ENCODE measurements around the gene CDK14.

The CDK14 gene

DNA sequence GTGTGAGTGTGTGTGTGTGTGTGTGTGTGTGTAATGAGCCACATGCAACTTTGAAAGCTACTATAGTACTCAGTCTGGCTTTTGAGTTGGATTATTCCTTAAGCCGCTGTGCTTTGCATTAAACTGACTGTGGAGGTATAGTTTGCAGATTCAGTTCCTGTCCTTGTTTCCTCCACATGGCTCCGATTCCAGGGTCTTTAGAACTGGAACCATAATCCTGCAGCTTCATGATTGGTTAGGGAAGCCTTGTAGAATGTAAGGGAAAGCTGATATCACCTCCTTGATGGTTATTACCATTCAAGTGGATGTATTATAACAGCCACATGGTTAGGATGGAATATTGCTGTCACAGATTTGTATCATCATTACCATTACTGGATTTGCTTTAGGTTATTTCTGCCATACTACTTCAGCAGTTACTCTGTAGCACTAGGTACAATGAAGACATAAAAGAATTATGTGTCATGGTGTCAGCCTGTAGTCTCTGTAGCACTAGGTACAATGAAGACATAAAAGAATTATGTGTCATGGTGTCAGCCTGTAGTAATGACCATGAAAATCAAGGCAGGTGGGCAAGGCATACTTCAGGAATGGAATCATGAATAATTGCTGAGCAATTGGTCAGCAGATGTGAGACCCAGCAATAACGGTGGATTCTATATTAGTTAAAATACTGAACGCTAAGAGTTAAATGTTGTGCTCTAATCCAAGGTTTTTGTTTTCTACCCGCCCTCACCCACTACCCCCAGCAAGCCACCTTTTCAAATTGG lies 393.1 kb downstream of the CDK14 start:
- FAIRE-seq, result no peak

GRCh38 chr7:90994121-90994520 lies 398.0 kb downstream of the CDK14 start:
- DNase-seq (ENCODE audit: low spot score), result no peak
- no peak for FAIRE-seq

More for the DNA sequence above, 393.1 kb downstream of the CDK14 start:
- no peak for DNase-seq (ENCODE audit: low spot score)

DNA sequence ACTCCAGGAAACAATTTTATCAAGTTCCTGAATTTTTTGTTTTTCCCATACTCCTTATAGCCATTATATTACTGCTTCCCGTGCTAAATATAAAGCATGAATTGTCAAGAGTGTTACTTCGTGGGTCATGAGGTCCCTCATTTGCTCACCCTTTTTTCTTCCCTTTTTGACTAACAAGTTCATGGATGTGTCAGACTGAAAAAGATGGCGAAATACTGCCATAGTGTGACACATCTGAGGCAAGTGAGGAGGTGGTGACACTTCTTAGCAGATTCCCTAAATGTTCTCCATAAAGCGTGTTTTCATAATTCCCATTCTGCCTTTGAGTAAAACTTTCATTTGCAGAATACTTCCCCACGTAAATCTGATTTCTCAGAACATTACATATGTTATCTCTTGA lies 398.5 kb downstream of the CDK14 start:
- FAIRE-seq (no peak), DNase-seq (ENCODE audit: low spot score) (no peak)

DNA sequence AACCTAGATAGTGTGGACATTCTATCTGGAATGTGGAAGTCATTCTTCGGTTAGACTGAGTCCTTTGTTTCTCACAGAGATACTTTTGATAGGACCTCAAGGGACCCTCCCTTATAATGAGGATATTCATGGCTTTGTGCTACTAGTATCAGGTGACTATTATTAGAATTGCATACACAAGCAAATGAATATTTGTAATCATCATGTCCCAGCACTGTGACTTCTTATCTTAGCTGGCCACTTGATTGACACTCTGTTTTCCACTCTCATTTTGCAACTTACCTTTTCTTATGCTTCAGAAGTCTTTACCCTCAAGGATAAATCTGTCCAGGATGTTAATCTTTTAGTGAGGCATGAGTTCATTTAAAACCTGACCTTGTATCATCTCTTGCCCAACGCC lies 399.9 kb downstream of the CDK14 start:
- FAIRE-seq, result no peak
- no peak for DNase-seq (ENCODE audit: low spot score)

GRCh38 chr7:90999989-91000979 lies 404.2 kb downstream of the CDK14 start:
- FAIRE-seq (no peak), DNase-seq (ENCODE audit: low spot score) (no peak)

- no peak for FAIRE-seq
- DNase-seq (ENCODE audit: low spot score), result no peak
These were observed 408.9 kb downstream of the CDK14 start for GRCh38 chr7:91005024-91005423.

- FAIRE-seq (no peak), DNase-seq (ENCODE audit: low spot score) (no peak)
These were observed 409.7 kb downstream of the CDK14 start for GRCh38 chr7:91005841-91006240.

DNA sequence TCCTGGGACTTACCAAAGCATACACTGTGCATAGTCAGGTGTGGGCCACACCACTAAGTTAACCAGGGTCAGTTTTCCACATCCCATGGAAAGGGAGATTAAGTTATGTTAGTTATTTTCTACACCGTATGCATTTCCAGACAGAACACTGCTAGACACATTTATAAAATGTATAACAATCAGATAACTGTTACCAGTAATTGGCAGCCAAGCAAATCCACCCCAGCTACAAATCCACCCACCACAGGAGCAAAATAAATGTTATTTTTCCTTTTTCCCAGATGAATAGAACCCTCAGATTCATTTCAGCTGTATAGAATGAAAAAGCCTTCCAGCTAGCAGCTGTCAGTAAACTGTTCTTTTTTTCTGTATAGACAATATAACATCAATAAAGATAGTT lies 411.2 kb downstream of the CDK14 start:
- DNase-seq (ENCODE audit: low spot score), result no peak
- FAIRE-seq, result no peak

DNA sequence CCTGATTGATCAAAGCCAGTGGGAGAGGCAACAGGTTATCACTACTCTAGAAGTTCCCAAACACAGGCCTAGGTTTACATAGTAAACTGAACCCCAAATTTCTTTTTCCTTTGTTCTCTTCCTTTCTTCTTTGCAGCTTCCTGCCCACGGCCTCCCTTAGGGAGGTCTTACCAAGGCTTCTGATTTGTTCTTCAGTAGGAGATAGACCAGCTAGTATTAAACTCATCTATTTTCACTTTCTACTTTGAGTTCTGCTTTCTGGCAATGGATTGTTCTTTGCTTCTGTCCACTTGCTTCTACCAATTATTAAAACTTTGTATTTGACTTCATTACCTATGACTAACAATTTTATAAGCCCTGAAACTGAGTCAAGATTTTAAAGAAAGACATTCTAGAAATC lies 417.0 kb downstream of the CDK14 start:
- FAIRE-seq, result no peak

GRCh38 chr7:91019686-91020385 lies 423.7 kb downstream of the CDK14 start:
- FAIRE-seq (no peak), DNase-seq (ENCODE audit: low spot score) (no peak)

More for the DNA sequence above, 417.0 kb downstream of the CDK14 start:
- no peak for DNase-seq (ENCODE audit: low spot score)

DNA sequence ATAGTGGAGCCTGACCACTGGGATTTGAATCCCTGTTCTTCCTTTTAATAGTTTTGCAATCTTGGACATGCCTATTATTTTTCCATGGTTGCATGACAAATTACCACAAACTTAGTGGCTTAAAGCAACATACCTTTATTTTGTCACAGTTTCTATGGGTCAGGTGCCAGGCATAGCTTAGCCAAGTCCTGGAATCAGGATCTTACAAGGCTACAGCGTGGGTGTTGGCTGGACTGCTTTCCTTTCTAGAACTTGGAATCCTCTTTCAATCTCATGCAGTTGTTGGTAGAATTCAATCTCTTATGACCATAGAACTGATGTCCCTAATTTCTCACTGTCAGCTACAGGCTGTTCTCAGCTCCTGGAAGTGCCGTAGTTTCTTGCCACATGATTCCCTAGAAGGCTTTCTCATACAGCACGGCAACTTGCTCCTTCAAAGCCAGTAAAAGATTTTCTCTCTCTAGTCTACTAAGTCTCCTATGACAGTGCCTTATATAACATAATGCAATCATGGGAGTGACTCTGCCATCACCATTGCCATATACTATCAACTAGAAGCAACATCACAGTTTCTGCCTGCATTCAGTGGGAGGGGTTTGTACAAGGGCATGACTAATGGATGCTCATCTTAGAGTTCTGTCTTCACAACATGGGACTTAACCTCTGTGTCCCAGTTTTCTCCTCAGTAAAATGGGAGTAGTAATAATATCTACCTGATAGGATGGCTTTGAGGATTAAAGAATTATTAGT lies 424.7 kb downstream of the CDK14 start:
- FAIRE-seq, result no peak
- no peak for DNase-seq (ENCODE audit: low spot score)

GRCh38 chr7:91021956-91022355 lies 425.8 kb downstream of the CDK14 start:
- FAIRE-seq (no peak), DNase-seq (ENCODE audit: low spot score) (no peak)

- DNase-seq (ENCODE audit: low spot score) (no peak), FAIRE-seq (no peak)
These were observed 429.8 kb downstream of the CDK14 start for GRCh38 chr7:91025906-91026390.

DNA sequence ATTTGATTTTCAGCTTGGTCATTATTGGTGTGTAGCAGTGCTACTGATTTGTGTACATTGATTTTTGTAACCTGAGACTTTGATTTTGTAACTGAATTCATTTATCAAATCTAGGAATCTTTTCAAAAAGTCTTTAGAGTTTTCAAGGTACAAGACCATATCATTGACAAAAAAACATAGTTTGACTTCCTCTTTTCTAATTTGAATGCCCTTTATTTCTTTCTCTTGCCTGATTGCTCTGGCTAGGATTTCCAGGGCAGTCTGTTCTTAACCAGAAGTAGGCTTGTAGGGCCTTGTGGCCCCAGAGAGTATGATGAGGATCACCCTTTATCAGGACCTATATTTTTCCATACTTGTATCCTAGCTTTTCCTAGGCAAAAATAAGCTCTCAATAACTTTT lies 433.6 kb downstream of the CDK14 start:
- no peak for FAIRE-seq
- no peak for DNase-seq (ENCODE audit: low spot score)

DNA sequence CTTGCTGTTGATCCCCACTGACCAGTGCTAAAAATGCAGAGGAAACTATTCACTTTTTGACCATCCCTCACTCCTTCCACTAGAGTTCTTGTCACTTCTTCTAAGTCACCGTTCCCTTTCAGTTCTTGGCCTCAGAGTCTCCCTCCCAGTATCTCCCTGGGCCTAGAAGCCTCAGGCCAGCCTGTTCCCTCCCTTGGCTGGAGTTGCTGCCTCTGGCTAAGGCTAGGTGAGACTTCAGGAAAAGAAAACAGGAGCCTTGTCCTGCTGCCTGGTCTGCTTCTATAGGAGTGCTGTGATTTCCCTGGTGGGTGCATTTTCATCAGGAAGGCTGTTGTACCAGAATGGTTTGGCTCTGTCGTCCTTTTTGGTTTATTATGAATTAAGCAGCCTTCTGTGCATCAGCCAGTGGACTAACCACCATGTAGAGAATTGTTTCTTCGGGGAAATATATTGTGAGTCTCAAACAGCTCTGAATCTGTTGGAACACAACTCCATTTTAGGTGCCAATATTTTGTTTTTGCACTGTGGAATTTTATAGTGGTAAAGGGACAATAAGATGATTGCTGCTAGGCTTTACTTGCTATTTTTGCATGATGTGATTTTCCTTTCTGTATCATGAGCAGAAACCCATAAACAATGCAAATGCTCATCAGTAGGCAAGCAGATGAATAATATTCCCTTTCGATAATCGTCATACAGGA lies 434.7 kb downstream of the CDK14 start:
- FAIRE-seq, result no peak
- no peak for DNase-seq (ENCODE audit: low spot score)

- DNase-seq (ENCODE audit: low spot score) (no peak), FAIRE-seq (no peak)
These were observed 435.6 kb downstream of the CDK14 start for GRCh38 chr7:91031757-91032156.

- no peak for DNase-seq (ENCODE audit: low spot score)
- no peak for FAIRE-seq
These were observed 437.5 kb downstream of the CDK14 start for GRCh38 chr7:91033574-91033973.

DNA sequence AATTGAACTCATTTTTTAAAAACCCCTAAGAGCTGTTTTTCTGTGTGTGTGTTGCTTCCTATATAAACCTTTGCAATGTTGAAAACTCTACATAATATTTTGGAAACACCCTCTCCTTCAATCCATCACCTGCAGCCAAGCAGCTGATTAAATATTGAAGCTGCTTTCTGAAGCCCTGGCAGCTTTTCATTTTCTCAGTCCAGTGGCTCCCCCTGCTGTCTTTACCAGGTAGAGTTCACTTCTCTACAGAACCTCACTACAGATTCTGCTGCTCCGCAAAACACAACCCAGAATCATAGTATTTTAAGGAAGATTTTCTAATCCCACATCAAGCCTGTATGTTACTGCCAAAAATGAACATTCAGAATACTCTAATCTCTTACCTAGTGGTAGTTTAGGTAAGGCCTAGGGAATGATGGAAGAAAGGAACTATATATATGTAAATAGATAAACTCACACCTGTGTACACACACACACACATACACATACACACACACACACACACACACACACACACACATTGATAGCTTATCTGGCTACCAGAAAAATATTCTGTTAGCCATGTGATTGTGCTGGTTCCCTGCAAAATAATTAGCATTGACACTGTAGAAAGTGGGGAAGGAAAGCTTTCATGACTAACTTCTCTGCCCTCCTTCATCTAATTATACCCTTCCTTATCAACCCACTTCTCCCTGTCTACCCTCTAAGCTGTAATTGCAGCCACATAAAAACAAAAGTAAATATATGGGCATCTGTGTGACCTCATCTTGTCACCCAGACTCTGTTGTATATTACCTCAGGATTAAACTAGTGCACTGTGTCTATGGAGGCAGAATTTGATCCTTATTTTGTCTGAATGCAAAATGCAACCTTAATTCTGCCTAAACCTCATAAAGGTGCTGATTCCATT lies 438.6 kb downstream of the CDK14 start:
- DNase-seq (ENCODE audit: low spot score), result peak; percentile 23
- FAIRE-seq, result peak; percentile 62

DNA sequence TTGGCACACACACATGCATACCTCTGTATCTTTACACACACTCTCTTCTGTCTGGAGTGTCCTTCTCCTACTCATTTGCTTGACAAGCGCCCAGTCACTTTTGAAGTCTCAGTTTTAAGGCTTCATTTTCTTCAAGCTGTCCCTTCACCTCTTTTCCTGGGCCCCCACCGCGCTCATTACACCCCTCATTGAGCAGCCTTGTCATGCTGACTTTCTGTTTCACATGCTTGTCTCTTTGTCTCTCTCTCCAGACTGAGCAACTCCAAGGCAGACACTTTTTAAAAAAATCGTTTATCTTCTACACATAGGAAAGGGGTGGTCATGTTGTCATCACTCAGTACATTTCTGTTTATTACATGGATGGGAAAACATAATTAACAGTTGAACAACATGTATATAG lies 442.9 kb downstream of the CDK14 start:
- FAIRE-seq (no peak), DNase-seq (ENCODE audit: low spot score) (no peak)

Data from RCC 7860 (cell line).